HG03378 (cell line): ENCODE measurements around the gene HCFC1R1.

Experiments
- ATAC-seq: cut with Tn5 transposase; IDR thresholded peaks from one replicate; pipeline ENCODE4 v1.9.1; 2021; ENCODE audit warnings: mild to moderate bottlenecking, moderate library complexity; ENCODE audit not compliant: unreplicated experiment

The HCFC1R1 gene

DNA sequence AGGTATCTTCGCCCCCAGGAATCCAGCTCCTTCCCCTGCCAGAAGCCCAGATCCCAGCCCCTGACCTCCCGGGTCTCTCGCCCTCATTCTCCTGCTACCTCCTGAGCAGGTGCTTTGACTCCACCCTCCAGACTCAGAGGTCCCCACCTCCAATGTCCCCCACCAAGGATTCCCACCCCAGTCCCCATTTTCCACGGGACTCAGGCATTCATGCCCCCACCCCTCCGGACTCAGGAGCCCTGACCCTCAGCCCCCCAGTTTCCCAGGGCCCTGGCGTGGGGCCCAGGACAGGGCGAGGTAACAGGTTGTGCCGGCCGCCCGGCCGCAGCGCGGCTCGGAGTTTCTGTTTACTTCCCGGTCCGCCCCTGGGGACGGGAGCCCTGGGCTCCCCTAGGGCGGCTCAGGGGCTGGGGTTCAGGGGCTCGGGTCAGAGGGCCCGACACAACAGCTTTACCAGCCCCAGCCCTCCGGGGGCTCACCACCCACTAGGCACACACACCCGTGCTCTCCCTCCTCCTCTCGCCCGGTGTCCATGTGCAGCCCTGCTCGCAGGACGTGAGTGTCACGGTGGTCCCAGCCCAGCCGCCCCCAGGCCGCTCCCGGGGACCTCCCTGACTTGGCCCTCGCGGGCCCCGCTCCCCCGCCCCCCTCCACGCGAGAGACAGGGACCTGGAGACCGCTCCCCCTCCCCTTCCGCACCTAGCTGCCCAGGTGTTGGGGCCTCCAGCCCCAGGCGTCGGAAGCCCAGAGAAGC, 12.4 kb upstream of the HCFC1R1 start:
- ATAC-seq: no peak

DNA sequence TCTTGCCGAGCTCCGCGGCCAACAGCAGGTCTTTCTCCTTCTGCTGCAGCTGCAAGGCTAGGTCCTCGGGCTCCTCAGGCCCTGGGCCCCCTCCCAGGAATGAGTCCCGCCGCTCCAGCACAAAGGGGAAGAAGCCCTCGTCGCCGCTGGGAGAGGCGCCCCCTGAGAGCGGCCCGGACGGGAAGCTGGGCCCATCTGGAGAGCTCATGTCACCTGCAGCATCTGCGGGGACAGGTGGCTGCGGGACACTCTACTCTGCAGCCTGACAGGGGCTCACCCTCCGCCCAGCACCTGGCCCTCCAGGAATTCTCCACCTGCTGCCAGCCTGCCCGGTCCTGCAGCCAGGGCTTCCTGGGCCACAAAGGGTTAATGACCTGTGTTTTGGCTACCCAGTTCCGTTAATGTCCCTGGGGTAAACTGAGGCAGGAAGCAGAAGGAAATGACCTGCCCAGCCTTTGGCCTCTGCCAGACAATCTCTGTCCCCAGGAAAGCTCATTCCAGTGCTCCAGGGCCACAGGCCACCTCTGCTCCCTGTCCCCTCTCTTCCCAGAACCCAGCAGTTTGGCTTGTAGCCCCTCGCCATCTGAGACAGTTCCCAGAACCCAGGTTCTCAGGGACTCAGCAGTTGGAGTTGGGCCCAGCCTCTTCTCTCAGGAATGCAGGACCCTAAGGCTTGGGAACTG, 11.7 kb upstream of the HCFC1R1 start:
- no peak for ATAC-seq

DNA sequence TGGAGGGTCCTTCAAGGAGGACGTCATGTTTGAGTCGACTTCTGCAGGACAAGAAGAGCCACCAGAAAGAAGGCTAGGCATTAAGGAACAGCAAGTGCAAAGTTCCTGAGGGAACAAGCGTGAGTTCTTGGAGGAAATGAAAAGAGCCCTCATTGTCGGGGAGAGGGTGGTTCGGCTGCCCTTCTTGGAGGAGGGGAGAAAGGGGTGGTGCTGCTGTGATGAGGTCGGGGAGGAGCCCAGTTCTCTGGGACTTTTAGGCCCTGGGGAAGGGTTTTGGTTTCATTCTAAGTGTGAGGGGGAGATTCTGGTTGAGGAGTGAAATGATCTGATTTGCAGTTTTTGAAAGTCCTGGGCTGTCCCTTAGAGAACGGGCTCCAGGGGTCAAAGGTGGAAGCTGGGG, 8.9 kb upstream of the HCFC1R1 start:
- no peak for ATAC-seq

DNA sequence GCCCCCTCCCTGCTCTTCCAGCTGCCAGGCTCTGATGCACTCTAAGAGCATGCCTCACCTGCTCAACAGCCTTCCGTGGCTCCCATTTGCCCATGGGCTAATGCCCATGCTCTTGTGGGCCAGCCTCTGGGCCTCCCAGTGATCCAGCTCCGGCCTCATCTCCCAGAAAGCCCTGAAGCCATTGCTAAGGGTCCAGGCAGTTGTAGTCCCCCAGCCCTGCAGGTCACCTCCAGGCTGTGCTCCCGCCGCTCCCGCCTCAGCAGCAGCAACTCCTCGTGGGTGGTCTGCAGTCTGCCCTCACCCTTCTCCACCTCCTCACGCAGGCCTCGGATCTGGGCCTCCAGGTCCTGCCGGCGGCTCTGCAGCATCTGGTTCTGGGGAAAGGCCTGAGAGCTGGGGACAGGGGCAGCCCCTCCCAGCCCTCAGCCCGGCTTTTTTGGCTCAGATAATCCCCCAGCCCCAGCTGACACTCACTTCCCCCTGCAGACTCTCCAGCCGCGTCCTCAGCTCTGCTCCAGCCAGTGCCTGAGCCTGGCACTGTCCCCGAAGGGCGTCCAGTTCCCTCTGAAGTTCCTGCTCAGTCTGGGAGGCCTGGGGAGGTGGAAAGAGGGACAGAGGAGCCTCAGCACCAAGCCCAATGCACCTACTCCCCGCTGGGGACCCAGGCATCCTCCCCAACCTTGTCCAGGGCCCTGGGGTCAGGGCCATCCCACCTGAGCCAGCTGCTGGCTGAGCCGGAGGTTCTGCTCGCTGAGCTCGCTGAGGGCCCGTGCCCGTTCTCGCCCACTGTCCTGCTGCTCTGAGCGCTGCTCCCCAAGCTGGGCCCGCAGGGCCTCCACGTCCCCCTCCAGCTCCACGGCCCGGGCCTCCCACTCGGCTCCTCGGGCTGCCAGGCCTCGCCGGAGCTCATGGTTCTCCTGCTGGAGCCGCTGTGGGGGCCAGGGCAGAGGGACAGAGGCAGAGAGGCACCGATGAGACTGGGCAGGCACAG, 6.8 kb upstream of the HCFC1R1 start:
- ATAC-seq: no peak

DNA sequence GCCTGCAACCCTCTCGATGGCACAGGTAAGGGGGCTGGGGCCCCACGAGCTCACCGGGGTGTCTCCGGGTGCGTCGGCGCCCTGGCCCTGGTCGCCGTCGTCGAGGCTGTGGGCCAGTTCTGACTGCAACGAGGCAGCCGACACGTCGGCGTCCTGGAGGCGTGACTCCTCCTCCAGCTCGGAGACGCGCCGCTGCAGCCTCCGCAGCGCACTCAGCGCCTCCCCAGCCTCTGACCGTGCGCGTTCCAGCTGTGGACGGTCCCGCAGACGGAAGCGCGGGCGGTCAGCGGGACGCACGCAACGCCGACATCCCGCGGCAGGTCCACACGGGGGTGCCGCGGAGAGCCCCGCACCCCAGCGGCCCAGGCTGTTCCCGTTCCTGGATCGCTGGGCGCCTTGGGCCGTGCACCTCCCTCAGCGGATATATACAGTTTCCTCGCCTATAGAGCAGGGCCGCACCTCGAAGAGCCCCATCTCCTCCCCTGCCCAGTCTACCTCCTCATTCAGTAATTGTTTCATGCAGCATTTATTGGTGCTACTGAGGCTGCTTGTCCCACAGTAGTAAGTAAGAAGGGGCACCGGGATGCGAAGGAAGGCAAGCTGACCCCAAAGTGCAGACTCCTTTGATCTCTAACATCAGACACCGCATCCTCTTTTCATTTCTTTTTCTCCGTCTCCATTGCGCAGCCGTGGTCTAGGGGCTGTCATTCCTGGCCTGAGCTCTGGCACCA, 5.9 kb upstream of the HCFC1R1 start:
- ATAC-seq: no peak

DNA sequence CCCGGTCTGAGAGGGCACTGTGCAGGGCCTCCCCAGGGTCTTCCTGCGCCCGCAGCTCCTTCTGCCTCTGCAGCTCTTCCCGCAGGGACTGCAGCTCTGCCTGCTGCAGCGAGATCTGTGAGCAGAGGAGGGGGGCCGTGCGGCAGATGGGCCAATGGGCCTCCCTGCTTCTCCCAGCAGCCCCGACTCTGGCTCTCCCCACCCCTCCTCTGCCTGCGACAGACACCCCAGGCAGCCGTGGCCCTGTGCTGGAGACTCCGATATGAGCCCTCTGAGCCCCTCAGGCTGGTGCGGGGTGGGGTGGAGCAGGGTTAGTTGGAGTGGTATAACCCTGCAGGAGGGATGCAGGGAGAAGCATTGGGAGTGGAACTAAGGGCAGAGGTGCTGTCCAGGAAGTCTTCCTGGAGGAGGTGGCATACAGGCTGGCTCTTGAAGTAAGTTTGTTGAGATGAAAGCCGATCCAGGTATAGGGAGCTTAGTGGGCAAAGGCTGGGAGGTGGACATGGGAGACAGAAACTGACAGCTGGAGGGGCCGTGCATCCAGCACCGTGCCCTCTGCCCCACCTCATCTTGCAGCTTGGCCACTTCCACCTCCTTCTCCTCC, 5.1 kb upstream of the HCFC1R1 start:
- no peak for ATAC-seq

DNA sequence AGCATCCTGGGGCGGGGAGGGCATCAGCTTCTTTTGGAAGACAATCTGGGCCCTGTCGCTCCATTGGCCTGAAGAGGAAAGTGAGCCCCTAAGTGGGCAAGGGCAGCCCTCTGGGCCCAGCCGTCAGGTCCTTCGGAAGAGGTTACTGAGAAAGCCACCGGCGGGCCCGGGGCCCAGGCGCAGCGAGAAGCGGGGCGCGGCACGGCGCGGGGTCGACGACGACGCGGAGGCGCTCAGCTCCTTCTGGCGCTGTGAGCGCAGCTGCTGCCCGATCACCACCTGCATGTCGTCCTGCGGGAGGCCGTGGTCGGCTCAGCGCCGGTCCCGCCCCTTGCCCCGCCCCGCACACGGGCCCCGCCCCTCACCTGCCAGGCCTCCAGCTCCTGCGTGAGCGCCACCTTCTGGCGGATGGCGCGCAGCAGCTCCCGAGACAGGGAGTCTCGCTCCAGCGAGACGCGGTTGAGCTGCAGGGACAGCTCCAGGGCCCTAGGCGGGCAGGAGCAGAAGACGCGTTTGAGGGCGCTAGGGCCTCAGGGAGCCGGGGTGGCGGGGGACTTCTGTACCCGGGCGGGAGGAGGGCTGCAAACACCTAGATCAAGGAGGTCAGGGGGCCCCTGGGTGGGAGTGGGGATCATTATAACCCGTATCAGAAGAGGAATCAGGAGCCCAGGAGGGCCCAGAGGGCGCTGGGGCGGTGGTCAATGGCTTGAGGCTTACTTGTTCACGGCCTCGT, 4.4 kb upstream of the HCFC1R1 start:
- ATAC-seq: no peak

DNA sequence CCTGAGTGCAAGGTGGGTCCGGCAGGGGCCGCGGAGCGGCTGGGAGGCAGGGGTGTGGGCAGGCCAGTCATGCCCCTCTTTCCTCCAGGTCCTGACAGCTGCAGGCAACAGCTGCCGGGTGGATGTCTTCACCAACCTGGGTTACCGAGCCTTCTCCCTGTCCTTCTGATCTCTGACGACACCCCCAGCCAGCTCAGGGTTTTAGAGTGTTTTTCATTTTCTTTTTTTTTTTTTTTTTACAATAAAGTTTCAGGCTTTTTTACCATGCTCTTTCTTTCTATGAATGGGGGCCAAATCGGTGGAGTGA, 3.7 kb upstream of the HCFC1R1 start:
- no peak for ATAC-seq

DNA sequence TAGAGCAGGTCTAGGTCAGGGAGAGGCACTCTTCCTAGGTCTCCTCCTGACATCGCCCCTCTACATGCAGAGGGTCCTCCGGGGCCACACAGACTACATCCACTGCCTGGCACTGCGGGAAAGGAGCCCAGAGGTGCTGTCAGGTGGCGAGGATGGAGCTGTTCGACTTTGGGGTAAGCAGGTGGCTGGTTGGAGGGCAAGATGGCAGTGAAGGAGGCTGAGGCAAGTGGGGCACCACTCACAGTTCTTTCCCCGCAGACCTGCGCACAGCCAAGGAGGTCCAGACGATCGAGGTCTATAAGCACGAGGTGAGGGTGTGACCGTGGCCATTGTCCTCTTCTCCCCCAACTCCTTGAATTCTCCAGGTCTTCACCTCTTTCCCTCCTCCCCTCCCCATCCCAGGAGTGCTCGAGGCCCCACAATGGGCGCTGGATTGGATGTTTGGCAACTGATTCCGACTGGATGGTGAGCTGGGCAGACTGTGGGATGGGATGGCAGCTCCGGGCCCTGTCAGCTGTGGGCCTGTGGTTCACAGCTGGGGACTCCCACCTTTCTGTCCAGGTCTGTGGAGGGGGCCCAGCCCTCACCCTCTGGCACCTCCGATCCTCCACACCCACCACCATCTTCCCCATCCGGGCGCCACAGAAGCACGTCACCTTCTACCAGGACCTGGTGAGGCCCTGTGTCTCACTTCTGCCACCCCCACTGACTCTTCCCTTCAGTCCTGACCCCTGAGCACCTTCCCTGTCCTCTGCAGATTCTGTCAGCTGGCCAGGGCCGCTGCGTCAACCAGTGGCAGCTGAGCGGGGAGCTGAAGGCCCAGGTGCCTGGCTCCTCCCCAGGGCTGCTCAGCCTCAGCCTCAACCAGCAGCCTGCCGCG, 3.1 kb upstream of the HCFC1R1 start:
- no peak for ATAC-seq

DNA sequence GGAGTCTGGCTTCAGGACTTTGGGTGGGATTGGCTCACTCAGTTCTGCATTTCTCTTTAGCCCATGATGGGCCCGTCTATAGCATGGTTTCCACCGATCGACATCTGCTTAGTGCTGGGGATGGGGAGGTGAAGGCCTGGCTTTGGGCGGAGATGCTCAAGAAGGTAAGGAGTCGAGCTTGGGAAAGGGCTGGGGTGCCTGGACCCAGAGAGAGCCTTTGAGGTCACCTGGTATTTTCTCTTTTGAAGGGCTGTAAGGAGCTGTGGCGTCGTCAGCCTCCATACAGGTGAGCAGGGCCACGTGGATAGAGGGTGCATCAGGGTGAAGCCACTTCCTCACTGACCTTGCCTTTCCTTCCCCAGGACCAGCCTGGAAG, 2.2 kb upstream of the HCFC1R1 start:
- ATAC-seq: no peak

DNA sequence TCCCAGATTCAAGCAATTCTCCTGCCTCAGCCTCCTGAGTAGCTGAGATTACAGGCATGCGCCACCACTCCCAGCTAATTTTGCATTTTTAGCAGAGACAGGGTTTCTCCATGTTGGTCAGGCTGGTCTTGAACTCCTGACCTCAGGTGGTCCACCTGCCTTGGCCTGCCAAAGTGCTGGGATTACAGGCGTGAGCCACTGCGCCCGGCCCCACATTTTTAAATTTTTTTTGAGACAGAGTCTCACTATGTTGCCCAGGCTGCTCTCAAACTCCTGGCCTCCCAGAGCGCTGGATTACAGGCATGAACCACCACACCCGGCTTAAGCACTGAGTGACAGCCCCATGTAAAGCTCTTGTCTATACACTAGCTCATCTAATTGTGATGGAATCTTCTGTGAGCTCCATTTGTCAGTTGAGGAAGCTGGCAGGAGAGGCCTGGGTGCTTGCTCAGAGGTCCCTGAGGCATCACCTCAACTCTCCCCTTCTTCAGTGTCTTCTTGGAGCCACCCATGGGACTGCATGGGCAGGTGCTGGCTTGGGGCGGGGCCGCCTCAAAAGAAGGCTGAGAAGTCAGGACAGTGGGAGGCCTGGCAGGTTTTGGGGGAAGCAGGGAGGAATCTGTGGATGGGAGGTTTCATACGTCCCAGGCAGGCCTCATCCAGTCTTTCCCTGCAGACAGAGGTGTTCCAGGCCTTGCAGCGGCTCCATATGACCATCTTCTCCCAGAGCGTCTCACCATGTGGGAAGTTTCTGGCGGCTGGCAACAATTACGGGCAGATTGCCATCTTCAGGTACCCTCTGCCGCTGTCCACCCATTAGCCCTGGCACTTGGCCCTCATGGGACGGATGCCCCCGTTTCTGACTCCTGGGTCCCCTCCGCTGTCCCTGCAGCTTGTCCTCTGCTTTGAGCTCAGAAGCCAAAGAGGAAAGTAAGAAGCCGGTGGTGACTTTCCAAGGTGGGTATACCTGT, 1.6 kb upstream of the HCFC1R1 start:
- no peak for ATAC-seq

DNA sequence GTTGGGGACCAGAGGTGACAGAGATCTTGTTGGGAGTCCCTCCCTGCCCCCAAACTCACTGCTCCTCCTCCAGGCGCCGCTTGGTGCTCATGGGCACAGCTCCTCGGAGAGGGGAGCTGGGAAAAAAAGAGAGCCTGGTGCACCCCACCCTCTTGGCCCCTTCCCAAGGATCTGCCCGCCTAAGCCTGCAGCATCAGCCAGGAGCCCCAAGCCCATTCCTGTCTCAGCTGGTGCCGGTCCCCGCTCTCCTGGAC, 400 bp downstream of the HCFC1R1 start:
- no peak for ATAC-seq

DNA sequence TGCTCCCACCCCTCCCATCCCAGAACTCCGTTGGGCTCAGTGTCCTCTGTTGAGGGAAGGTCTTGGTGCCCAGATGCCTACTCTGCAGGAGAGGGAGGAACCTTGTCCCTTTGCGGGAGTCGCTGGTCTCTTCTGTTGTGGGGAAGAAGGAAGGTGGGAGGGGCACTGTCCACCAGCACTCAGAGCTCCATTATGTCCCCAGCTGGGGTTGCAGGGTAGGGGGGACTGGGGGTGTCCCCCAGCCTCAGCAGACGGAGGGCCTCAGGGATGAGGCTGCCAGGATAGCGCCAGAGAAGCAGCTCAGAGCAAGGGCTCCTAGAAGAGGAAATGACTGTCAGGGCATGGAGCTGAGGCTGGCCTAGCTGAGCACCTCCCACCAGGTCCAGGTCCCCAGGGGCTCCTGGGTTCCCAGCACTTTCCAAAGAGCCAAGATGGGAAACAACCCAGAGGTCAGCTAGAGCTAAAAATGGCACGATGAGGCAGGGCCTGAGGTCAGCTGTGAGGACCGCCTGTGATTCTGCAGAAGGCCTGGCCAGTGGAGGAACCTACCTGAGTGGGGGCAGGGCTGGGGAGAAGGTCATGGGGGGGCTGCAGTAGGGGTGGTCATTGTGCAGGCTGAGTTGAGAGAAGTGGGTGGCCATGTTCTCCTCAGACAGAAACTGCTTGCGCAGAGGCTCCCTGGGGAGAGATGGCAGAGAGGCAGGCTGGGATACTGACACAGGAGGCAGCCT, 893 bp downstream of the HCFC1R1 start:
- no peak for ATAC-seq

DNA sequence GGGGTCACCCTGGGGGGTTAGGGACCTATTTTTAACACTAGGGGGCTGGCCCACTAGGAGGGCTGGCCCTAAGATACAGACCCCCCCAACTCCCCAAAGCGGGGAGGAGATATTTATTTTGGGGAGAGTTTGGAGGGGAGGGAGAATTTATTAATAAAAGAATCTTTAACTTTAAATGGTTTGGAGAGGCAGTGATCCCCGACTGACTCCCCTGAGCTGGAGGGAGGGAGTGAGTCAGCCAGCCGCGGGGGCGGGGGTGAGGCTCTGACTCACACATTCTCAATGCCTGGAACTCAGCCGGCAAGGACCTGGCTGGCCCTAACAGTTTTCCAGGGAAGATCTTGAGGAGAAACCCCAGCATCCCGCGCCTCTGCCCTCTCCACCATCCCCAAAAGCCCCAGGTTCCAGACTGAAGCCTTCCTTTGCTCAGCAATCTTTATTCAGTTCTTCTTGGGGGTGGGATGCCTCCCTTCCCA, 1.5 kb downstream of the HCFC1R1 start:
- no peak for ATAC-seq

DNA sequence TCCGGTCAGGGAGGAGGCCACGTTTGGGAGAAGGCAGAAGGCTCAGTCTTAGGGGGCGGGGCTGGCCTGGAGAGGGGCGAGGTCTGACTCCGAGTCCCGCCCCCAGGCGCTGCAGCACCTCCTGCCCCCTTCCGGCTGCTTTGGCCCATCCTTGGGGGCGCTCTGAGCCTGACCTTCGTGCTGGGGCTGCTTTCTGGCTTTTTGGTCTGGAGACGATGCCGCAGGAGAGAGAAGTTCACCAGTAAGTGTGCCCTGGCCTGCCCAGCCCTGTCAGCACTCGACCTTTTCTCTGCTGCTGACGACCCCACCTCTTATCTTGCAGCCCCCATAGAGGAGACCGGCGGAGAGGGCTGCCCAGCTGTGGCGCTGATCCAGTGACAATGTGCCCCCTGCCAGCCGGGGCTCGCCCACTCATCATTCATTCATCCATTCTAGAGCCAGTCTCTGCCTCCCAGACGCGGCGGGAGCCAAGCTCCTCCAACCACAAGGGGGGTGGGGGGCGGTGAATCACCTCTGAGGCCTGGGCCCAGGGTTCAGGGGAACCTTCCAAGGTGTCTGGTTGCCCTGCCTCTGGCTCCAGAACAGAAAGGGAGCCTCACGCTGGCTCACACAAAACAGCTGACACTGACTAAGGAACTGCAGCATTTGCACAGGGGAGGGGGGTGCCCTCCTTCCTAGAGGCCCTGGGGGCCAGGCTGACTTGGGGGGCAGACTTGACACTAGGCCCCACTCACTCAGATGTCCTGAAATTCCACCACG, 2.1 kb downstream of the HCFC1R1 start:
- ATAC-seq: no peak

DNA sequence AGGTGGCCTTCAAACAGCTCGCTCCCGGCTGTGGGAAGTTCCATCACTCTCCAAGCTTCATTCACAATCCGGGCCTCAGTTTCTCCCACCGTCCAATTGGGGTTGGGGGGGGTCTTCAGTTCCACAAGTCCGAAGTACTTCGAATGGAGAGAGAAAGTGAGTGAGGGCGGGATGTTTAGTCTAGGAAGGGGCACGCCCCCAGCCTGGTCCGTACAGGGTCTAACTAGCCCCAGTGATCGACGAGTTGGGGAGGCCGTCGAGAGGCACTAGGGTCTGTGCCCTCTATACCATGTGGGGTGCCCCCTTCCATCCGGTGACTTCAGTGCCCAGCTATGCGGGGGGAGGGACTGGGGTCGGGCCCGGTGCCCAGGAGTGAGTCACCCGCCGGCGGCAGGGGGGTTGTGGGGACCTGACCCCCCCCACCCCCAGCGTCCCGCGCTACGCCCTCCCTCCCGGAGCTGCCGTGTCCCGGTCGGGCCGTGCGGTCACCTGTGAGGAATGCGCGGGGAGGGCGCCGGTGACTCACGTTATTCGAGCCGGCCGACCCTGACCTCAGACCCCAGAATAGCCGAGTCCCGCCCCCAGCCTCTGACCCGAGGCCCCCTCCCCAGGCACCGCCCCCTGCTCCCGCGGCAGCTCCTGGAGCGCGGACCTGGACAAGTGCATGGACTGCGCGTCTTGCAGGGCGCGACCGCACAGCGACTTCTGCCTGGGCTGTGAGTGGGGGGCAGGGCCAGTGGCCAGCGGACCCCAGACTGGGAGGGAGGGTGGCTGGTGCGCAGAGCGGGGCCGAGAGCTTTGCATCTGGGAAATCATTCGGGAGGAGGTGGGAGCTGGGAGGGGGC, 2.9 kb downstream of the HCFC1R1 start:
- ATAC-seq: no peak
